Kidney (tissue), 14 donors: Measurements from ENCODE around the gene STEAP3. TPM values are rescaled to one million over a fixed set of nuclear protein-coding genes. Genes with fewer than 3 reads are reported as not detected.

Experiments
- DNase-seq, 5 donors: peaks; one replicate each; pipeline ENCODE4 v3.0.0-alpha.2; 2013 to 2020
- FAIRE-seq: peaks from 2 replicates; lab custom pipeline; 2012; peaks lifted over from hg19 to GRCh38; lab: Jason Lieb, UNC
- H3K27ac ChIP-seq, 2 donors: one replicate each; pipeline ENCODE4 v1.7.0; 2013; ENCODE audit warnings: low read depth in 2 of 2, low read length in 2 of 2, inconsistent platforms in 1 of 2
- H3K27me3 ChIP-seq: one replicate; pipeline ENCODE4 v1.7.1; 2013; ENCODE audit warnings: low read length, inconsistent platforms; ENCODE audit not compliant: control insufficient read depth, insufficient read depth
- H3K36me3 ChIP-seq, 3 donors: one replicate each; pipeline versions ENCODE4 v1.7.0 to v1.7.1; 2013; ENCODE audit warnings: low read length in 3 of 3, control low read depth in 1 of 3, inconsistent platforms in 1 of 3; ENCODE audit not compliant: insufficient read depth in 3 of 3, control insufficient read depth in 2 of 3
- H3K4me1 ChIP-seq, 3 donors: one replicate each; pipeline versions ENCODE4 v1.7.0 to v1.7.1; 2013; ENCODE audit warnings: low read length in 3 of 3, inconsistent platforms in 1 of 3, low read depth in 1 of 3; ENCODE audit not compliant: control insufficient read depth in 2 of 3, insufficient read depth in 2 of 3
- H3K4me3 ChIP-seq, 3 donors: one replicate each; pipeline versions ENCODE4 v1.7.0 to v1.8.1; 2013; ENCODE audit warnings: low read length in 3 of 3, control low read depth in 1 of 3, inconsistent platforms in 1 of 3
- H3K9ac ChIP-seq, 3 donors: one replicate each; pipeline versions ENCODE4 v1.7.0 to v1.7.1; 2013; ENCODE audit warnings: low read length in 3 of 3, control low read depth in 1 of 3, inconsistent platforms in 1 of 3
- H3K9me3 ChIP-seq, 3 donors: one replicate each; pipeline versions ENCODE4 v1.7.0 to v1.7.1; 2013; ENCODE audit warnings: low read length in 3 of 3, control low read depth in 1 of 3, inconsistent platforms in 1 of 3; ENCODE audit not compliant: control insufficient read depth in 2 of 3, insufficient read depth in 1 of 3
- intact Hi-C: fragments of 100-400 bp; cut with DNase I; formaldehyde crosslinking; loops from one replicate; pipeline ENCODE4 v1.11.1; 2022
- polyA plus RNA-seq: library from polyadenylated mRNA; stranded (reverse); fragments of 350-450 nt; fragmentation: Illumina TruSeq; extraction: RNeasy Lipid Tissue Mini Kit (QIAGEN cat#74804); gene quantifications from one replicate; pipeline ENCODE4 v1.2.3, GENCODE V29; 2014; ENCODE audit warnings: low read depth, low replicate concordance; ENCODE audit not compliant: insufficient read depth
- total RNA-seq: library from RNA; stranded (reverse); fragmentation: NEBNext Ultra II Directional; extraction: Animal tissue kit (Norgen Biotek cat#: 25700); gene quantifications from one replicate; pipeline ENCODE4 v1.2.1, GENCODE V29; 2021
- TF ChIP-seq, protein P1 (sequence below): IDR thresholded peaks from 3 replicates; pipeline ENCODE4 v1.5.1; 2012; ENCODE audit warnings: mild to moderate bottlenecking, moderate library complexity, borderline replicate concordance; ENCODE audit not compliant: insufficient read depth; ENCODE audit errors: extremely low read depth
- donor health status: control.
- donor health status: control.
- donor health status: control.
- donor health status: control.
- donor health status: control.
- donor health status: DM: yes; HTN: yes; CAD: no.
- donor health status: Normal renal cell carcinoma (clear cell type).

Gene STEAP3
- total and polyA plus RNA-seq, 2 donors from 2014 or later = 6.7 to 25.4 TPM

DNA sequence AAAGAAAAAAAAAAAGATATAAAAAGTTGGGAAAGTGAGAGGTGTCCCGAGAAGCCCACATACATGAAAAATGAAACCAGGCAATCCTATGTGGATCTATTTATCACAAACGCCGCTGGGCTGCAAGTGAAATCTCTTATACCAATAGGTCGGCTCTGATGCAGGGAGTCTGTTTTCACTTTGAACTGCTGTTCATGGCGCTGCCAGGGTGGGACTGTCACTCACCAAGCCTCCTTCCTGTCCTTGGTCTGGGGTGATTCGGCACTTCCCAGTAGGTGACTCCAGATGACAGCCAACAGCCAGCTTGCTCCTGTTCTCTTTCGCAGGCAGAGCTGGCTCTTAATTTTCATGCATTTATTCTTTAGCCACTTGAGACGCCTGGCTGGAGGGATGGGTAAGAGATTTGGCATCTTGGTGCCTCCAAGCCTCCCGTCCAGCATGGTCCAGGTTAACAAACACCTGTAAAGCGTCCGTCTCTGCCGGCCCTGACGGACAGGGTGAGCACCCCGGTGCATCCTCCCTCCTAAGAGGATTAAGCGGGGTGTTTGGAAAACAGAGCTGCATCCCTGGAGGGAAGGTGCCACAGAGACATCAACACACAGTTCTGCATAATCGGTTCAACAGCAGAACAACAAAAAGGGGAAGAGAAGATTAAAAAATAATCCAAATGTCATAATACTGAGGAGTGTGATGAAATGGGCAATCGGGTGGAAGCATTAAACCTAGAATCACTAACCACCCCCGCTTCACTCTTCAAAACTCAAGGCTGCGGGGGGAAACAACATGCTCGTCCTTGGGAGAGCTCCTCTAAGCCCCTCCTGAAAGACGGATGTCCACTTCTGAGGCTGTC is 58.7 kb downstream of the STEAP3 start:
- no peaks in the 10 kb centered on the region for H3K9me3 ChIP-seq
- H3K36me3 ChIP-seq = no peaks in the 10 kb centered on the region
- intact Hi-C loops = loop anchor here (10.0 kb wide), 1 partner anchor 68 kb away; no protein-coding TSS in a partner anchor
- DNase-seq (no peak), FAIRE-seq (no peak)
- H3K4me1 ChIP-seq = no peaks in the 10 kb centered on the region
- no peak overlapping the region for H3K27ac ChIP-seq
- H3K27me3 ChIP-seq = no peaks in the 10 kb centered on the region
- no peak overlapping the region for H3K4me3 ChIP-seq
- TF ChIP-seq, protein P1, sequence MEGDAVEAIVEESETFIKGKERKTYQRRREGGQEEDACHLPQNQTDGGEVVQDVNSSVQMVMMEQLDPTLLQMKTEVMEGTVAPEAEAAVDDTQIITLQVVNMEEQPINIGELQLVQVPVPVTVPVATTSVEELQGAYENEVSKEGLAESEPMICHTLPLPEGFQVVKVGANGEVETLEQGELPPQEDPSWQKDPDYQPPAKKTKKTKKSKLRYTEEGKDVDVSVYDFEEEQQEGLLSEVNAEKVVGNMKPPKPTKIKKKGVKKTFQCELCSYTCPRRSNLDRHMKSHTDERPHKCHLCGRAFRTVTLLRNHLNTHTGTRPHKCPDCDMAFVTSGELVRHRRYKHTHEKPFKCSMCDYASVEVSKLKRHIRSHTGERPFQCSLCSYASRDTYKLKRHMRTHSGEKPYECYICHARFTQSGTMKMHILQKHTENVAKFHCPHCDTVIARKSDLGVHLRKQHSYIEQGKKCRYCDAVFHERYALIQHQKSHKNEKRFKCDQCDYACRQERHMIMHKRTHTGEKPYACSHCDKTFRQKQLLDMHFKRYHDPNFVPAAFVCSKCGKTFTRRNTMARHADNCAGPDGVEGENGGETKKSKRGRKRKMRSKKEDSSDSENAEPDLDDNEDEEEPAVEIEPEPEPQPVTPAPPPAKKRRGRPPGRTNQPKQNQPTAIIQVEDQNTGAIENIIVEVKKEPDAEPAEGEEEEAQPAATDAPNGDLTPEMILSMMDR = no peak
- no peak overlapping the region for H3K9ac ChIP-seq

DNA sequence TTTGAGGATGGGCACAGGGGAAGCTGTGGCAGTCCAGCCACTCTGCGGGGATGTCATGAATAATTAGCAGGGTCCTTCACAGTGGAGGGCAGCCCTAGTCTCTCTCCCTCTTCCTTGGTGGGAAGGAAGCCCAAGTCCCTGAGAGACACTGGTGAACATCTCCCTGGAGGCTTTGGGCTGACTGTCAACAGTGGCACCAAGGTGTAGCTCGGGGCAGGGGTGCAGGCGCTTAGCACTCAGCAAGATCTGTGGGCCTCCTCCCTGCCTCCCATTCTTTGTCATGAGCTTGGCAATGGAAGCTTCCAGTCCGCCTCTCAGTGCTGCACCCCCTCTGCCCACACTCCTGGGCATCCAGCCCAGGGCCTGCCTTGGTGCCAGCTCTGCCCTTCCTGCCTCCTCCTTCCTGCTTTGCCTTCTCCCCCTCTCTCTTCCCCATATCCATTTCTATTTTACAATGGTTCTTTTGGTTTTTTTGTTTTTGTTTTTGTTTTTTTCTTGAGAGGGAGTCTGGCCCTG is 59.4 kb downstream of the STEAP3 start:
- H3K9me3 ChIP-seq = no peaks in the 10 kb centered on the region
- no peak overlapping the region for H3K9ac ChIP-seq
- TF ChIP-seq, protein P1 = no peak
- no peak for FAIRE-seq
- DNase-seq = no peak
- intact Hi-C loops = loop anchor here (10.0 kb wide), 1 partner anchor 68 kb away; no protein-coding TSS in a partner anchor
- no peak overlapping the region for H3K4me3 ChIP-seq
- H3K27ac ChIP-seq = no peak overlapping the region
- no peaks in the 10 kb centered on the region for H3K36me3 ChIP-seq
- no peaks in the 10 kb centered on the region for H3K27me3 ChIP-seq
- H3K4me1 ChIP-seq = no peaks in the 10 kb centered on the region

DNA sequence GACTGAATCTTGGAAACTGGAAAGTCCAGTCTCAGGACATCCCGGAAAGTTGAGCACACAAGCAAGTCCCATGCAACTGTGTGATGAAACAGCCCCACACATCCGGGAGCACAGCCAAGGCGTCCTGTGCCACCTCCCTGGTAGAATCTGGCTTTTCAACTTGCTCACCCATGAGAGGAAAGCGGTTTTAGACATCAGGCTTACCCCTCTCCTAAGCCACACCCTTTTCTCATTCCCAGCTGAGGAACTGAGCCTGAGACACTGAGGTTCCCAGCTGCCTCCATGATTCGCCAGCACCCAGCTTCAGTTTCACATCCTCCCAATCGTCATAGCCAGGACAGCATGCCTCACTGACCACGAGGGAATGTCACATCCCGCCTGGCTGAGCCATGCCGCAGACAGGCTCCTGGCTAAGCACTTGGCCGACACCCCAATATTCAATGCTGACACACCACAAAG is 60.3 kb downstream of the STEAP3 start:
- FAIRE-seq (no peak), DNase-seq (peak in 2 of 5 donors; percentile 14 to 87)
- H3K36me3 ChIP-seq = no peaks in the 10 kb centered on the region
- TF ChIP-seq, protein P1 = no peak
- no peak overlapping the region for H3K27ac ChIP-seq
- no peaks in the 10 kb centered on the region for H3K27me3 ChIP-seq
- no peaks in the 10 kb centered on the region for H3K4me1 ChIP-seq
- intact Hi-C loops = loop anchor here (10.0 kb wide), 1 partner anchor 69 kb away; no protein-coding TSS in a partner anchor
- H3K9me3 ChIP-seq = no peaks in the 10 kb centered on the region
- H3K4me3 ChIP-seq = no peak overlapping the region
- H3K9ac ChIP-seq = no peak overlapping the region
